ENCODE results near the gene EFNB1. TPM values are rescaled to one million over a fixed set of nuclear protein-coding genes. Genes with fewer than 3 reads are reported as not detected.

Gene EFNB1
- polyA plus RNA-seq, 2 of the 4 experiments (the other 2 are of a cell fraction): 3.5 to 3.7 TPM

DNA sequence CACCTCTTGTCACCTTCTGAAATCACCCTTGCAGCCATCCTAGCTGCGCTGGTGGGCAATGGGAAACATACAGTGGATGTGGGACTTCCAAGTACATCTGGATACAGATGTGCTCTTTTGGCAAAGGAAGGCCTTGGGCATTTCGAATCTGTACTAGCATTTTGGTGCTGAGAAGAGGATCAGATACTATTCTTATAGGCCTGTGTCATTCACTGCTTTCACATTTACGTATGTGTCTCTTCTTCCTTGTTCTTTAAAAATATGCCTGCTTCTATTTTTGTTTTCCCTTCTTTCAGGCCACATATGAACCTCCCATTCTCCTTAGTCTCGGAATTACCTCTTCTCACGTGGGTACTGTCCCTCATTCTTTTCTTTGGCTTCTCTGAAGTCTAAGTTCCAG is 53.1 kb downstream of the EFNB1 start:
- no peaks in the 10 kb centered on the region for H3K4me1 ChIP-seq
- no peak overlapping the region for H3K4me3 ChIP-seq
- FAIRE-seq (no peak), DNase-seq (ENCODE audit: low read depth in 1 of 2, low spot score in 1 of 2) (no peak), ATAC-seq (no peak)
- ChIA-PET POLR2A (no interaction called here), CTCF (no interaction called here)
- H3K4me2 ChIP-seq: no peak overlapping the region
- WGBS (ENCODE audit: missing lambda C conversion rate): 28% methylated on average over 5 of the region's 5 CpGs
- no peak overlapping the region for H3K27ac ChIP-seq
- TF ChIP-seq RNF2 (IDR thresholded peaks at IDR 0.05; ENCODE audit: borderline replicate concordance, low read depth) (no peak), RAD21 (conservative IDR thresholded peaks at IDR 0.05 in 1 of 2, IDR thresholded peaks at IDR 0.05 in 1 of 2) (no peak), HDAC2 (IDR thresholded peaks at IDR 0.05) (no peak), KDM5A (IDR thresholded peaks at IDR 0.05) (no peak), NR3C1 (IDR thresholded peaks at IDR 0.05) (no peak), BHLHE40 (IDR thresholded peaks at IDR 0.05; ENCODE audit: low read depth, low read length) (no peak), CBX8 (IDR thresholded peaks at IDR 0.05) (no peak), HEYL (CRISPR knock-in tag; IDR thresholded peaks at IDR 0.05) (no peak), JUNB (IDR thresholded peaks at IDR 0.05) (no peak), POLR2A (IDR thresholded peaks at IDR 0.05; ENCODE audit: low read length) (no peak), ZFP36 (IDR thresholded peaks at IDR 0.05; ENCODE audit: borderline replicate concordance, partially characterized antibody) (no peak), NFE2L2 (conservative IDR thresholded peaks at IDR 0.05; ENCODE audit: low read length) (no peak), MAFK (IDR thresholded peaks at IDR 0.05; ENCODE audit: partially characterized antibody) (no peak), ZNF302 (CRISPR knock-in tag; IDR thresholded peaks at IDR 0.05) (no peak), POLR2AphosphoS2 (conservative IDR thresholded peaks at IDR 0.05; ENCODE audit: low read length) (no peak)
- TF ChIP-seq, protein P1, sequence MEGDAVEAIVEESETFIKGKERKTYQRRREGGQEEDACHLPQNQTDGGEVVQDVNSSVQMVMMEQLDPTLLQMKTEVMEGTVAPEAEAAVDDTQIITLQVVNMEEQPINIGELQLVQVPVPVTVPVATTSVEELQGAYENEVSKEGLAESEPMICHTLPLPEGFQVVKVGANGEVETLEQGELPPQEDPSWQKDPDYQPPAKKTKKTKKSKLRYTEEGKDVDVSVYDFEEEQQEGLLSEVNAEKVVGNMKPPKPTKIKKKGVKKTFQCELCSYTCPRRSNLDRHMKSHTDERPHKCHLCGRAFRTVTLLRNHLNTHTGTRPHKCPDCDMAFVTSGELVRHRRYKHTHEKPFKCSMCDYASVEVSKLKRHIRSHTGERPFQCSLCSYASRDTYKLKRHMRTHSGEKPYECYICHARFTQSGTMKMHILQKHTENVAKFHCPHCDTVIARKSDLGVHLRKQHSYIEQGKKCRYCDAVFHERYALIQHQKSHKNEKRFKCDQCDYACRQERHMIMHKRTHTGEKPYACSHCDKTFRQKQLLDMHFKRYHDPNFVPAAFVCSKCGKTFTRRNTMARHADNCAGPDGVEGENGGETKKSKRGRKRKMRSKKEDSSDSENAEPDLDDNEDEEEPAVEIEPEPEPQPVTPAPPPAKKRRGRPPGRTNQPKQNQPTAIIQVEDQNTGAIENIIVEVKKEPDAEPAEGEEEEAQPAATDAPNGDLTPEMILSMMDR (IDR thresholded peaks at IDR 0.05): no peak
- no peaks in the 10 kb centered on the region for H3K9me3 ChIP-seq

DNA sequence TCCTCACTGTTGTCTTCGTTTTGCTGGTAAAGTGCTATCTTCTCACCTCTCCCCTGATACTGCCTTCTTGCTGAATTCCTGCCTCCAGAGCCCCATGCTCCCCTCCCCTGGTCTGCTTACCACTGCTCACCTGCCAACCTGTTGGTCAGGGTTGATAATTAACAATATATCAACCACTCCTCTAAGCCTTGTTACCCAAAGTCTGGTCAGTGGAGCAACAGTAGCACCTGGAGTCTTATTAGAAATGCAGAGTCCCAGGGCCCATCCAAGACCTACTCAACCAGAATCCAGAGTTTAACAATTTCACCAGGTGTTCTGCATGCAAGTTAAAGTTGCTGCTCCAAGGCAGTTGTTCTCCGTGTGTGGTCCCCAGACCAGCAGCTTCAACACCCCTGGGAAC is 55.0 kb downstream of the EFNB1 start:
- DNase-seq (ENCODE audit: low read depth in 1 of 2, low spot score in 1 of 2) (no peak), ATAC-seq (no peak), FAIRE-seq (no peak)
- Histone ChIP-seq H3K9me3 (no peaks in the 10 kb centered on the region), H3K27ac (no peak overlapping the region), H3K4me2 (no peak overlapping the region), H3K4me3 (no peak overlapping the region), H3K4me1 (no peaks in the 10 kb centered on the region)
- TF ChIP-seq HEYL (CRISPR knock-in tag; IDR thresholded peaks at IDR 0.05) (no peak), TP53 (CRISPR knock-in tag; IDR thresholded peaks at IDR 0.05) (no peak), KDM5A (IDR thresholded peaks at IDR 0.05) (no peak), FOSB (CRISPR knock-in tag; IDR thresholded peaks at IDR 0.05) (no peak), SREBF2 (IDR thresholded peaks at IDR 0.05) (no peak), GATA3 (IDR thresholded peaks at IDR 0.05; ENCODE audit: borderline replicate concordance) (no peak), RCOR1 (IDR thresholded peaks at IDR 0.05; ENCODE audit: low read depth, low read length) (no peak), ESRRA (IDR thresholded peaks at IDR 0.05; ENCODE audit: borderline replicate concordance, low read length) (no peak), NFE2L2 (conservative IDR thresholded peaks at IDR 0.05; ENCODE audit: low read length) (no peak), KDM1A (IDR thresholded peaks at IDR 0.05; ENCODE audit: low read depth) (no peak)
- TF ChIP-seq, protein P1 (IDR thresholded peaks at IDR 0.05): no peak
- TF ChIP-seq, protein P2, sequence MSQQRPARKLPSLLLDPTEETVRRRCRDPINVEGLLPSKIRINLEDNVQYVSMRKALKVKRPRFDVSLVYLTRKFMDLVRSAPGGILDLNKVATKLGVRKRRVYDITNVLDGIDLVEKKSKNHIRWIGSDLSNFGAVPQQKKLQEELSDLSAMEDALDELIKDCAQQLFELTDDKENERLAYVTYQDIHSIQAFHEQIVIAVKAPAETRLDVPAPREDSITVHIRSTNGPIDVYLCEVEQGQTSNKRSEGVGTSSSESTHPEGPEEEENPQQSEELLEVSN (IDR thresholded peaks at IDR 0.05; ENCODE audit: borderline replicate concordance, low read depth): no peak
- 42% methylated on average over 1 of the region's 2 CpGs for WGBS (ENCODE audit: missing lambda C conversion rate)
- POLR2A ChIA-PET: no interaction called here
- CTCF ChIA-PET: no interaction called here
